Tibial nerve (tissue), 4 donors: ENCODE data around the gene TRMT2A. TPM values are rescaled to one million over a fixed set of nuclear protein-coding genes. Genes with fewer than 3 reads are reported as not detected.
A peak's percentile ranks its signal among the peaks of the same experiment; 100 is the strongest.

ENCODE experiments used
- DNase-seq, 2 donors: peaks; one replicate each; pipeline ENCODE4 v3.0.0-alpha.2; 2019; ENCODE audit warnings: low spot score in 2 of 2
- H3K27ac ChIP-seq, 4 donors: fragments of 200-600 bp; sonication (generic) in 3 of 4; one replicate each; pipeline ENCODE4 v1.5.1; 2017 to 2019; ENCODE audit warnings: mild to moderate bottlenecking in 1 of 4
- H3K27me3 ChIP-seq, 2 donors: fragments of 200-600 bp; sonication (generic) in 1 of 2; one replicate each; pipeline versions ENCODE4 v1.5.1 to v1.6.0; 2017 to 2019
- H3K36me3 ChIP-seq, 3 donors: fragments of 200-600 bp; sonication (generic); one replicate each; pipeline ENCODE4 v1.5.1; 2018 to 2019
- H3K4me1 ChIP-seq, 4 donors: fragments of 200-600 bp; sonication (generic) in 3 of 4; one replicate each; pipeline ENCODE4 v1.5.1; 2017 to 2019
- H3K4me3 ChIP-seq, 4 donors: fragments of 200-600 bp; sonication (generic) in 3 of 4; one replicate each; pipeline ENCODE4 v1.5.1; 2017 to 2019; ENCODE audit warnings: mild to moderate bottlenecking in 1 of 4, moderate library complexity in 1 of 4
- H3K9me3 ChIP-seq, 4 donors: fragments of 200-600 bp; sonication (generic) in 3 of 4; one replicate each; pipeline ENCODE4 v1.5.1; 2017 to 2019
- CTCF ChIP-seq, 5 experiments: fragments of 200-600 bp in 3 of 5; fragments of 450-650 bp in 2 of 5; sonication (generic) in 3 of 5; IDR thresholded peaks; one replicate each; pipeline ENCODE4 v1.5.1; 2016 to 2019; ENCODE audit warnings: antibody characterized with exemption in 5 of 5, mild to moderate bottlenecking in 3 of 5, moderate library complexity in 2 of 5
- EP300 ChIP-seq, 2 donors: sonication (generic); formaldehyde crosslinking; IDR thresholded peaks; one replicate each; pipeline ENCODE4 v1.6.1; 2017; ENCODE audit warnings: antibody characterized with exemption in 2 of 2, mild to moderate bottlenecking in 1 of 2
- POLR2A ChIP-seq, 2 donors: fragments of 450-650 bp; IDR thresholded peaks; one replicate each; pipeline ENCODE4 v1.6.1; 2017; ENCODE audit warnings: antibody characterized with exemption in 2 of 2, mild to moderate bottlenecking in 2 of 2, moderate library complexity in 2 of 2
- WGBS, 2 donors: methylation state at CpG; one replicate each; pipeline ENCODE4 v1.1.5; 2018; 5-methylcytosine and 5-hydroxymethylcytosine counted together
- total RNA-seq, 4 donors: library from RNA; depleted of rRNA; stranded (reverse); fragments of >200 nt; gene quantifications; one replicate each; pipeline ENCODE4 v1.1.0, GENCODE V29; 2016

The TRMT2A gene
- total RNA-seq, 4 donors from 2014 or later, result 39.0 to 139 (median 55.9) TPM

GRCh38 chr22:20133930-20134549, 17.0 kb upstream of the TRMT2A start:
- DNase-seq, result no peak
- Histone ChIP-seq H3K9me3 (no peaks in the 10 kb centered on the region), H3K27ac (peak overlapping the region in 3 of 4 donors; percentile 23 to 94 (median 85)), H3K36me3 (peaks cover 0 to 3% (median 0%) of the 10 kb centered on the region in 3 donors), H3K4me3 (peak overlapping the region in 2 of 4 donors; percentile 13 to 80), H3K4me1 (peaks cover 0 to 84% (median 56%) of the 10 kb centered on the region in 4 donors), H3K27me3 (no peaks in the 10 kb centered on the region)
- 72 to 77% methylated on average over 11 to 12 of the region's 12 CpGs for WGBS, 2 donors
- no peak for TF ChIP-seq EP300 (IDR thresholded peaks at IDR 0.05)
- TF ChIP-seq CTCF (IDR thresholded peaks at IDR 0.05), result no peak
- TF ChIP-seq POLR2A (IDR thresholded peaks at IDR 0.05), result no peak

GRCh38 chr22:20132686-20133246, 15.7 kb upstream of the TRMT2A start:
- Histone ChIP-seq H3K4me1 (peaks cover 0 to 71% (median 49%) of the 10 kb centered on the region in 4 donors), H3K27me3 (no peaks in the 10 kb centered on the region), H3K36me3 (peaks cover 0 to 4% (median 0%) of the 10 kb centered on the region in 3 donors), H3K4me3 (peak overlapping the region; percentile 80 to 99 (median 90)), H3K9me3 (no peaks in the 10 kb centered on the region), H3K27ac (peak overlapping the region; percentile 66 to 94 (median 80))
- 57 to 67% methylated on average over 13 to 14 of the region's 16 CpGs for WGBS, 2 donors
- no peak for TF ChIP-seq POLR2A (IDR thresholded peaks at IDR 0.05)
- no peak for TF ChIP-seq EP300 (IDR thresholded peaks at IDR 0.05)
- no peak for TF ChIP-seq CTCF (IDR thresholded peaks at IDR 0.05)
- DNase-seq, result no peak

- Histone ChIP-seq H3K4me3 (peak overlapping the region; percentile 80 to 99 (median 90)), H3K9me3 (no peaks in the 10 kb centered on the region), H3K4me1 (peaks cover 0 to 64% (median 42%) of the 10 kb centered on the region in 4 donors), H3K36me3 (peaks cover 0 to 11% (median 0%) of the 10 kb centered on the region in 3 donors), H3K27me3 (no peaks in the 10 kb centered on the region), H3K27ac (peak overlapping the region; percentile 66 to 94 (median 80))
- TF ChIP-seq EP300 (IDR thresholded peaks at IDR 0.05) (no peak), CTCF (IDR thresholded peaks at IDR 0.05) (no peak), POLR2A (IDR thresholded peaks at IDR 0.05) (no peak)
- WGBS, 2 donors, result 0% methylated on average over 18 to 35 of the region's 72 CpGs
- DNase-seq, result no peak
These were observed 15.0 kb upstream of the TRMT2A start for GRCh38 chr22:20131859-20132685.

GRCh38 chr22:20131597-20131858, 14.5 kb upstream of the TRMT2A start, which contains the start of gene ZDHHC8:
Gene ZDHHC8 (plus strand): TSS chr22:20131804. CDS start chr22:20131948, 144 bp downstream.
- peak within 1 kb of the TSS; percentile 80 to 99 (median 95) for H3K4me3 ChIP-seq
- H3K36me3 ChIP-seq, result peaks cover 0 to 17% (median 0%) of the 10 kb centered on the region in 3 donors
- peak within 1 kb of the TSS; percentile 94 to 100 (median 95) for H3K27ac ChIP-seq
- TF ChIP-seq EP300 (IDR thresholded peaks at IDR 0.05) (no peak), CTCF (IDR thresholded peaks at IDR 0.05) (no peak), POLR2A (IDR thresholded peaks at IDR 0.05) (no peak)
- no peak for DNase-seq
- 0% methylated on average over 20 of the region's 43 CpGs; no CpG with 5 or more reads in 1 of the 2 donors for WGBS, 2 donors
- H3K27me3 ChIP-seq, result no peaks in the 10 kb centered on the region
- peaks cover 0 to 59% (median 37%) of the 10 kb centered on the region in 4 donors for H3K4me1 ChIP-seq
- H3K9me3 ChIP-seq, result no peaks in the 10 kb centered on the region
